ENCODE results near the gene SFMBT2. TPM values are rescaled to one million over a fixed set of nuclear protein-coding genes. Genes with fewer than 3 reads are reported as not detected.

SFMBT2 gene
- total RNA-seq, 1 donor from 2014 or later = 2.7 TPM

DNA sequence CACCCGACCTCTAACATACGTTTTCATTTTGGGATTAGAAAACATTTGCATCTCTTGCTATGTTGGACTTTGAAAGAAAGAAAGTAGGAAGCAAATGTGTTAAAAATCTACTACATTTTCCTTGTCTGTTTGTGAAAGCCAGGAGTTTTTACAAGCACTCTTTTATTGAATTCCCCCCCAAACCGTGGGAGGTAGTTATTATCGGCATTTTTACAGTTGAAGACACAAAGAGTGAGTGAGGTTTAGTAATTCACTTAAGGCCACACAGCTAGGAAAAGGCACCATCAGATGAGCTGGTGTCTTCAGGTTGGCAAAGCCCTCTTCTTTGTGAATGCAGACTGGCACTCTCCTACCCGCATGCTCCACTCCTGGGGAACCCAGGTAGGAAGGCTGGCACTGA is 23.5 kb upstream of the SFMBT2 start:
- no peaks in the 10 kb centered on the region for H3K36me3 Mint-ChIP-seq (ENCODE audit: unreplicated experiment)
- TF ChIP-seq, protein P1, sequence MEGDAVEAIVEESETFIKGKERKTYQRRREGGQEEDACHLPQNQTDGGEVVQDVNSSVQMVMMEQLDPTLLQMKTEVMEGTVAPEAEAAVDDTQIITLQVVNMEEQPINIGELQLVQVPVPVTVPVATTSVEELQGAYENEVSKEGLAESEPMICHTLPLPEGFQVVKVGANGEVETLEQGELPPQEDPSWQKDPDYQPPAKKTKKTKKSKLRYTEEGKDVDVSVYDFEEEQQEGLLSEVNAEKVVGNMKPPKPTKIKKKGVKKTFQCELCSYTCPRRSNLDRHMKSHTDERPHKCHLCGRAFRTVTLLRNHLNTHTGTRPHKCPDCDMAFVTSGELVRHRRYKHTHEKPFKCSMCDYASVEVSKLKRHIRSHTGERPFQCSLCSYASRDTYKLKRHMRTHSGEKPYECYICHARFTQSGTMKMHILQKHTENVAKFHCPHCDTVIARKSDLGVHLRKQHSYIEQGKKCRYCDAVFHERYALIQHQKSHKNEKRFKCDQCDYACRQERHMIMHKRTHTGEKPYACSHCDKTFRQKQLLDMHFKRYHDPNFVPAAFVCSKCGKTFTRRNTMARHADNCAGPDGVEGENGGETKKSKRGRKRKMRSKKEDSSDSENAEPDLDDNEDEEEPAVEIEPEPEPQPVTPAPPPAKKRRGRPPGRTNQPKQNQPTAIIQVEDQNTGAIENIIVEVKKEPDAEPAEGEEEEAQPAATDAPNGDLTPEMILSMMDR (IDR thresholded peaks at IDR 0.05) = no peak
- H3K4me1 Mint-ChIP-seq (ENCODE audit: unreplicated experiment) = no peaks in the 10 kb centered on the region
- no peak for DNase-seq (ENCODE audit: extremely low spot score, unreplicated experiment)
- H3K27me3 Mint-ChIP-seq (ENCODE audit: unreplicated experiment) = peaks cover 12% of the 10 kb centered on the region
- H3K4me3 Mint-ChIP-seq (ENCODE audit: unreplicated experiment) = no peak overlapping the region
- no peaks in the 10 kb centered on the region for H3K9me3 Mint-ChIP-seq (ENCODE audit: unreplicated experiment)
- no peak overlapping the region for H3K27ac Mint-ChIP-seq (ENCODE audit: unreplicated experiment)

DNA sequence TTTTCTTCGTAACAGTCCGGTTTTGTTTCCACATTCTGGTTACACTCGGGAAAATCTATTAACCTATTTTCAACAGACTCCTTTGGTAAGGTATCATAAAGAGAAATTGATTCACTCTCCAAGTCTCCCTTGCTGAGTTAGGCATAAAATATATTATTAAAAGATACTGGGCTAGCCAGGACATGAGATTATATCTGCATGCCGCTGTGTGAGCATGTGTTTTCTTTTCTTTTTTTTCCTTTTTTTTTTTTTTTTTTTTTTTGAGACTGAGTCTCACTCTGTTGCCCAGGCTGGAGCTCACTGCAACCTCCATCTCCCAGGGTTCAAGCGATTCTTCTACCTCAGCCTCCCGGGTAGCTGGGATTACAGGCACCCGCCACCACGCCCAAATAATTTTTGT is 23.0 kb upstream of the SFMBT2 start:
- H3K36me3 Mint-ChIP-seq (ENCODE audit: unreplicated experiment) = no peaks in the 10 kb centered on the region
- peaks cover 12% of the 10 kb centered on the region for H3K27me3 Mint-ChIP-seq (ENCODE audit: unreplicated experiment)
- TF ChIP-seq, protein P1 (IDR thresholded peaks at IDR 0.05) = no peak
- no peak overlapping the region for H3K27ac Mint-ChIP-seq (ENCODE audit: unreplicated experiment)
- H3K4me1 Mint-ChIP-seq (ENCODE audit: unreplicated experiment) = no peaks in the 10 kb centered on the region
- H3K9me3 Mint-ChIP-seq (ENCODE audit: unreplicated experiment) = no peaks in the 10 kb centered on the region
- no peak for DNase-seq (ENCODE audit: extremely low spot score, unreplicated experiment)
- no peak overlapping the region for H3K4me3 Mint-ChIP-seq (ENCODE audit: unreplicated experiment)

DNA sequence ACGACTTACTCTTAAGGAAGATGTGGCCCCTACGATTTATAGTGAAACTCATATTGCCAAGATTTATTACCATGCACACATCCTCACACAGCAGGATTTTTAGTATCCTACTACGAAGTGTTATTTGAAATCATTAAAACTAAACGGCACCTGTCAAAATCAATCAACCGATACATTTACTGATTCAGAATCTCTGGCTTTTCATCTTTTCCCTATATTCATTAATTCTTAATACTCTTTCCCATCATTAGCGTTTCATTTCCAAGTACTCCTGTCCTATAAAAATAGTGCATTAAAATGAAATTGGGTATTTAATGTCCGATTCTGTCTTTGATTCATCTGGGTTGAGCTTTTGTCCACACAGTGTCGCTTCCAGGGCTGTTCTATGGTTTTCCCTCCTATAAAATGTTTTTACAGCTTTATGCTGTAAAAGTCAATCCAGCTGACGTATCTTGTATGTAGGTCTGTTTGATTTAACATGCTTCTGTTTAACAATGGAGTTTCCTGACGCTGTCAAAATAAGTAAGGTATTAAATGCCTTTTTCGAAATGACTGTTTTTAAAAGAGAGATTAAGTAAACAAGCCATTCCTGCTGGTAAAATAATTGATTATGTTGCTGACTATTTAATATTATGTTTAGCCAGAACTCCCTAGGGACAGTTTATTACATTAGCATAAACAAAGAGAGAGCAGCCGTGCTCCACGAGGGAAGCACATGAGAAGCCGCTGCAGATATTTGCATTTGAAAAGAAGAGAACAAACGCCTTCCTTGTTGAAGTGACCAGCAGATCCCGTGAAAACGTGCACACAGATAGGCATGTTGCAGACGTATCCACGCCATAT is 22.3 kb upstream of the SFMBT2 start:
- Mint-ChIP-seq H3K9me3 (ENCODE audit: unreplicated experiment) (no peaks in the 10 kb centered on the region), H3K4me3 (ENCODE audit: unreplicated experiment) (no peak overlapping the region), H3K27me3 (ENCODE audit: unreplicated experiment) (peaks cover 12% of the 10 kb centered on the region), H3K4me1 (ENCODE audit: unreplicated experiment) (no peaks in the 10 kb centered on the region), H3K36me3 (ENCODE audit: unreplicated experiment) (no peaks in the 10 kb centered on the region), H3K27ac (ENCODE audit: unreplicated experiment) (no peak overlapping the region)
- no peak for DNase-seq (ENCODE audit: extremely low spot score, unreplicated experiment)
- TF ChIP-seq, protein P1 (IDR thresholded peaks at IDR 0.05) = no peak

DNA sequence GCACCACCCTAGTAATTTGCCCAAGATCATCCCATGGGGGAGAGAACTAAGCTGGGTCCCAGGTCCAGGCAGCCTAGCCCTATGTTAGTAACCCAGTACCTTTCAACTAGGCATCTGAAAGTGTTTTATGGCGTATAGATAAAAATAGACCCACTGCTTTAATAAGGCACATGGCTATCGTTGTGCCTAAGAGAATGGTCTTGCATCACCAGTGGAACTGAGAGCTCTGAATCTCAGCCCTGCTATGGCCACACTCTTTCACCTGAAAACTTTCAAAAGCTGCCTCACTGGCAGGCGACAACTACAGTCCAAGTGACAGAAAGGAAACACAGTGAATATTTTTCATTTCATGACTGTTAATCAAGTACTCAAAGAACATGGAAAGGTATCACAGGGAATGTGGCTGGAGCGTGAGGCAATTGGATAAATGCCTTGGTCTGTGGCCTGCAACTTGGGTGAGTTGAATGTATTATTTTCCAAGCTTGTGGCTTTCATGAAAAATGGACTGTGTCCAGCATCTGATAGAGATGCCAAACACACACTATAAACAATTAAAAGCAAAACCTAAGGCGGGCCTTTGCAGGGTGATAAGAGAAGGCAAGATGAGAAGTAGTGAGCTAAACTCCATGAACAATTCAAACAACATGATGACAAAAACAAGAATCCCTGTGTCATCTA is 18.0 kb upstream of the SFMBT2 start:
- H3K36me3 Mint-ChIP-seq (ENCODE audit: unreplicated experiment) = no peaks in the 10 kb centered on the region
- TF ChIP-seq, protein P1 (IDR thresholded peaks at IDR 0.05) = no peak
- no peaks in the 10 kb centered on the region for H3K9me3 Mint-ChIP-seq (ENCODE audit: unreplicated experiment)
- H3K27ac Mint-ChIP-seq (ENCODE audit: unreplicated experiment) = no peak overlapping the region
- peaks cover 24% of the 10 kb centered on the region for H3K27me3 Mint-ChIP-seq (ENCODE audit: unreplicated experiment)
- H3K4me3 Mint-ChIP-seq (ENCODE audit: unreplicated experiment) = no peak overlapping the region
- no peak for DNase-seq (ENCODE audit: extremely low spot score, unreplicated experiment)
- no peaks in the 10 kb centered on the region for H3K4me1 Mint-ChIP-seq (ENCODE audit: unreplicated experiment)

DNA sequence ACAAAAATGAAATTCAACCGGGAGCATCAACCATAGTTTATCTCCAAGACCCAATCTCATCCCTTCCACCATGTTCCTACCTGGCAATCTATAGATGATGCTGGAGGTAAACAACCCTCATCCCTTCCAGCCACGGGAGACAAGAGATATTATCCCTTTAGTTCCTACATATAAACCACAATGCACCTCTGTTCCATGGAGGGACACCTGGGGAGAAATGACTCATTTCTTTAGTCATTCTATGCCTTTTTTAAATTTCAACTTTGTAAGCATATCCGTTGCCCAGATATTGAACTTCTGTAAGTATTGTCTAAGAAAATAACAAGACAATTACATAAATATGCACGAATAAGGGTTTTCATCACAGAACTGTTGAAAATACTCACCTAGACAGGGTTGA is 15.5 kb upstream of the SFMBT2 start:
- Mint-ChIP-seq H3K36me3 (ENCODE audit: unreplicated experiment) (no peaks in the 10 kb centered on the region), H3K4me3 (ENCODE audit: unreplicated experiment) (no peak overlapping the region), H3K27ac (ENCODE audit: unreplicated experiment) (no peak overlapping the region), H3K27me3 (ENCODE audit: unreplicated experiment) (peaks cover 21% of the 10 kb centered on the region), H3K4me1 (ENCODE audit: unreplicated experiment) (no peaks in the 10 kb centered on the region), H3K9me3 (ENCODE audit: unreplicated experiment) (no peaks in the 10 kb centered on the region)
- DNase-seq (ENCODE audit: extremely low spot score, unreplicated experiment) = no peak
- TF ChIP-seq, protein P1 (IDR thresholded peaks at IDR 0.05) = no peak
